B cell (primary cell): Measurements from ENCODE around the gene WNK4. TPM values are rescaled to one million over a fixed set of nuclear protein-coding genes. Genes with fewer than 3 reads are reported as not detected.

Experiments
- ATAC-seq: fragments of 200-7000 bp; cut with Tn5 transposase; one replicate; pipeline ENCODE4 v1.10.0; 2021; ENCODE audit warnings: low read depth, mild to moderate bottlenecking, moderate number of reproducible peaks, moderate library complexity
- CTCF ChIA-PET: fragments of 350-600 bp; sonication (Branson Sonifier 250); formaldehyde crosslinking; loops from one replicate; lab custom pipeline; 2021; ENCODE audit warnings: antibody characterized with exemption, inconsistent platforms; lab: Charles Lee
- POLR2A ChIA-PET: fragments of 350-600 bp; sonication (Branson Sonifier 250); formaldehyde crosslinking; loops from one replicate; lab custom pipeline; 2021; ENCODE audit warnings: antibody characterized with exemption; lab: Charles Lee
- DNase-seq: peaks from one replicate; pipeline ENCODE4 v3.0.0; 2013
- H2AFZ ChIP-seq: 2 replicates; pipeline ENCODE4 v1.6.1; 2012; ENCODE audit warnings: mild to moderate bottlenecking, low read depth, low read length; ENCODE audit not compliant: insufficient read depth, poor library complexity, severe bottlenecking
- H3K27ac ChIP-seq, 2 donors: 1 replicate in 1 of 2; 2 replicates in 1 of 2; pipeline ENCODE4 v1.5.1; 2012 to 2013; ENCODE audit warnings: low read length in 2 of 2, mild to moderate bottlenecking in 2 of 2, moderate library complexity in 1 of 2
- H3K27me3 ChIP-seq, 4 experiments: fragments of 200-600 bp in 1 of 4; sonication (generic) in 1 of 4; replicated peaks in 1 of 4; 1 replicate in 2 of 4; 2 replicates in 2 of 4; pipeline versions ENCODE4 v1.6.1 to v1.7.0; 2013 to 2016; ENCODE audit warnings: low read length in 3 of 4, mild to moderate bottlenecking in 2 of 4, mixed read lengths in 1 of 4, moderate library complexity in 1 of 4; ENCODE audit not compliant: insufficient read depth in 4 of 4, control insufficient read depth in 3 of 4; ENCODE audit errors: control extremely low read depth in 1 of 4
- H3K36me3 ChIP-seq, 2 experiments: replicated peaks in 1 of 2; 1 replicate in 1 of 2; 2 replicates in 1 of 2; pipeline versions ENCODE4 v1.6.1 to v1.7.1; 2013; ENCODE audit warnings: low read length in 1 of 2; ENCODE audit not compliant: insufficient read depth in 2 of 2, control insufficient read depth in 1 of 2; ENCODE audit errors: control extremely low read depth in 1 of 2, extremely low read depth in 1 of 2
- H3K4me1 ChIP-seq, 2 donors: fragments of 200-600 bp in 1 of 2; sonication (generic) in 1 of 2; 1 replicate in 1 of 2; 2 replicates in 1 of 2; pipeline versions ENCODE4 v1.5.1 to v1.6.1; 2013 to 2017; ENCODE audit warnings: low read length in 2 of 2; ENCODE audit not compliant: control insufficient read depth in 2 of 2, insufficient read depth in 2 of 2
- H3K4me2 ChIP-seq: replicated peaks from 2 replicates; pipeline ENCODE3; 2012; ENCODE audit warnings: mild to moderate bottlenecking, low read depth, low read length; ENCODE audit not compliant: poor library complexity, severe bottlenecking
- H3K4me3 ChIP-seq, 5 experiments: fragments of 200-600 bp in 1 of 5; sonication (generic) in 1 of 5; 1 replicate in 3 of 5; 2 replicates in 2 of 5; pipeline versions ENCODE4 v1.5.1 to v1.7.0; 2011 to 2016; ENCODE audit warnings: low read length in 4 of 5, mild to moderate bottlenecking in 4 of 5, low read depth in 2 of 5, control low read depth in 1 of 5, moderate library complexity in 1 of 5; ENCODE audit not compliant: insufficient read depth in 1 of 5; ENCODE audit errors: control extremely low read depth in 1 of 5, extremely low read depth in 1 of 5
- H3K79me2 ChIP-seq: fragments of 200-600 bp; sonication (generic); one replicate; pipeline ENCODE4 v1.6.0; 2016; ENCODE audit warnings: low read length; ENCODE audit not compliant: control insufficient read depth, insufficient read depth
- H3K9ac ChIP-seq: fragments of 200-600 bp; sonication (generic); 2 replicates; pipeline ENCODE4 v1.6.1; 2017; ENCODE audit warnings: mild to moderate bottlenecking, low read length, moderate library complexity
- H3K9me3 ChIP-seq, 3 donors: one replicate each; pipeline versions ENCODE4 v1.6.1 to v1.7.1; 2013; ENCODE audit warnings: low read length in 2 of 3; ENCODE audit not compliant: control insufficient read depth in 2 of 3, insufficient read depth in 1 of 3; ENCODE audit errors: control extremely low read depth in 1 of 3
- H4K20me1 ChIP-seq: 2 replicates; pipeline ENCODE4 v1.6.0; 2012; ENCODE audit warnings: mild to moderate bottlenecking, low read length; ENCODE audit not compliant: insufficient read depth, control insufficient read depth, poor library complexity, severe bottlenecking
- H3K27ac Mint-ChIP-seq: one replicate; pipeline ENCODE4 v1.8.0; 2021; ENCODE audit warnings: mixed read lengths
- H3K27me3 Mint-ChIP-seq: one replicate; pipeline ENCODE4 v1.8.0; 2021; ENCODE audit warnings: mixed read lengths
- H3K4me1 Mint-ChIP-seq: one replicate; pipeline ENCODE4 v1.8.0; 2021; ENCODE audit warnings: mixed read lengths
- H3K4me3 Mint-ChIP-seq: one replicate; pipeline ENCODE4 v1.8.0; 2021; ENCODE audit warnings: mixed read lengths
- H3K9me3 Mint-ChIP-seq: one replicate; pipeline ENCODE4 v1.8.0; 2022; ENCODE audit warnings: mixed read lengths; ENCODE audit not compliant: insufficient read depth
- CTCF ChIP-seq: fragments of 200-600 bp; IDR thresholded peaks from one replicate; pipeline ENCODE4 v1.8.0; 2022; ENCODE audit warnings: antibody characterized with exemption, mild to moderate bottlenecking
- EZH2 ChIP-seq: IDR thresholded peaks from 2 replicates; pipeline ENCODE4 v1.6.1; 2012; ENCODE audit warnings: borderline replicate concordance, low read depth, mild to moderate bottlenecking, moderate library complexity, low read length; ENCODE audit not compliant: insufficient read depth, poor library complexity, severe bottlenecking
- WGBS: methylation state at CpG from one replicate; pipeline ENCODE4 v1.1.5; 2013; ENCODE audit warnings: missing lambda C conversion rate; ENCODE audit not compliant: insufficient coverage; 5-methylcytosine and 5-hydroxymethylcytosine counted together
- intact Hi-C: fragments of 100-400 bp; cut with micrococcal nuclease; formaldehyde crosslinking; loops from one replicate; pipeline ENCODE4 v1.10.0; 2022
- polyA plus RNA-seq: library from polyadenylated mRNA; depleted of rRNA; stranded (reverse); fragments of >200 nt; gene quantifications from 2 replicates; pipeline ENCODE4 v1.2.3, GENCODE V29; 2012
- total RNA-seq, 2 donors: library from RNA; stranded (reverse); fragments of 120-200 nt in 1 of 2; gene quantifications; 1 replicate in 1 of 2; 2 replicates in 1 of 2; pipeline versions ENCODE4 v1.2.3 to v1.2.4, GENCODE V29; 2013 to 2022

The WNK4 gene
- total and polyA plus RNA-seq, 2 donors (not counting 1 experiment from before 2014, with no cell fraction given): 0.03 to 0.44 TPM

GRCh38 chr17:42748908-42749798 lies 31.3 kb upstream of the WNK4 start:
- Mint-ChIP-seq H3K27ac (no peak overlapping the region), H3K4me3 (no peak overlapping the region), H3K27me3 (peaks cover 27% of the 10 kb centered on the region), H3K4me1 (peaks cover 10% of the 10 kb centered on the region), H3K9me3 (no peaks in the 10 kb centered on the region)
- H3K79me2 ChIP-seq: peaks cover 11% of the 10 kb centered on the region
- H4K20me1 ChIP-seq: no peaks in the 10 kb centered on the region
- peaks cover 7 to 10% of the 10 kb centered on the region in 2 donors for H3K4me1 ChIP-seq
- H3K27ac ChIP-seq: no peak overlapping the region
- no peak overlapping the region for H2AFZ ChIP-seq
- no peak for ATAC-seq
- peaks cover 0 to 19% (median 3%) of the 10 kb centered on the region in 4 experiments for H3K27me3 ChIP-seq
- H3K36me3 ChIP-seq: no peaks in the 10 kb centered on the region
- 94% methylated on average over 11 of the region's 11 CpGs for WGBS
- intact Hi-C loops: loop anchor here (10.0 kb wide), 1 partner anchor 736 kb away; the partner anchor contains the start of gene DHX8
- H3K9ac ChIP-seq: no peak overlapping the region
- H3K4me2 ChIP-seq: no peak overlapping the region
- POLR2A ChIA-PET: no interaction called here
- no peak overlapping the region for H3K4me3 ChIP-seq
- TF ChIP-seq CTCF: no peak
- TF ChIP-seq EZH2: no peak
- CTCF ChIA-PET: interaction anchor here (1.2 to 1.4 kb wide), 3 partner anchors 12 to 16 kb away, joined by 4 to 6 read pairs (median 5); partner anchors contain the start of gene RAMP2
- DNase-seq: no peak
- no peaks in the 10 kb centered on the region for H3K9me3 ChIP-seq

GRCh38 chr17:42750739-42751344 lies 29.6 kb upstream of the WNK4 start:
- WGBS: 11% methylated on average over 2 of the region's 3 CpGs
- Mint-ChIP-seq H3K27ac (no peak overlapping the region), H3K4me3 (no peak overlapping the region), H3K27me3 (peaks cover 36% of the 10 kb centered on the region), H3K9me3 (no peaks in the 10 kb centered on the region), H3K4me1 (no peaks in the 10 kb centered on the region)
- Histone ChIP-seq H3K36me3 (no peaks in the 10 kb centered on the region), H3K4me1 (no peaks in the 10 kb centered on the region), H4K20me1 (no peaks in the 10 kb centered on the region), H3K27me3 (peaks cover 0 to 24% (median 7%) of the 10 kb centered on the region in 4 experiments), H2AFZ (no peak overlapping the region), H3K4me2 (no peak overlapping the region), H3K4me3 (no peak overlapping the region), H3K27ac (no peak overlapping the region), H3K9ac (no peak overlapping the region), H3K79me2 (no peaks in the 10 kb centered on the region), H3K9me3 (no peaks in the 10 kb centered on the region)
- ChIA-PET CTCF (interaction anchor here (0.7 to 1.3 kb wide), 5 partner anchors 9 to 32 kb away, joined by 3 to 5 read pairs (median 3); no protein-coding TSS in a partner anchor), POLR2A (no interaction called here)
- no peak for DNase-seq
- intact Hi-C loops: no loop called here
- no peak for TF ChIP-seq CTCF
- no peak for TF ChIP-seq EZH2
- ATAC-seq: no peak
